ENCODE measurements around the gene MR1. TPM values are rescaled to one million over a fixed set of nuclear protein-coding genes. Genes with fewer than 3 reads are reported as not detected.

Gene MR1
- total RNA-seq, 2 experiments from 2014 or later = 7.9 to 18.3 TPM

- no peaks in the 10 kb centered on the region for H3K79me2 ChIP-seq (ENCODE audit: insufficient read depth, low read depth, low read length)
- POLR2A ChIA-PET = interaction anchor here (0.6 kb wide), 1 partner anchor 10 kb away, joined by 3 read pairs; no protein-coding TSS in a partner anchor
Measured at GRCh38 chr1:180997843-180998504, 35.8 kb upstream of the MR1 start.

GRCh38 chr1:181001091-181001780 lies 32.5 kb upstream of the MR1 start:
- no TSS peak for BruUV-seq (replicated peaks)
- no peaks in the 10 kb centered on the region for H3K9me2 ChIP-seq (ENCODE audit: insufficient read depth, low read length)
- H3K9me3 ChIP-seq (ENCODE audit: low read length) = no peaks in the 10 kb centered on the region; the same call in 1 of the 2 replicates
- ChIA-PET CTCF (ENCODE audit: unreplicated experiment) (no interaction called here), POLR2A (interaction anchor here (1.6 kb wide), 1 partner anchor 35 kb away, joined by 8 read pairs; no protein-coding TSS in a partner anchor)
- H3K36me3 ChIP-seq (ENCODE audit: insufficient read depth, low read length) = peaks cover 53% of the 10 kb centered on the region
- H3K27ac ChIP-seq (ENCODE audit: low read depth, low read length, poor library complexity, severe bottlenecking) = no peak overlapping the region
- H3K4me3 ChIP-seq (ENCODE audit: low read depth, low read length, poor library complexity, severe bottlenecking) = no peak overlapping the region
- H2AFZ ChIP-seq (ENCODE audit: low read length) = no peak overlapping the region
- no peak for TF ChIP-seq EZH2phosphoT487 (IDR thresholded peaks at IDR 0.05; ENCODE audit: borderline replicate concordance, low read depth, low read length)
- TF ChIP-seq, protein P1, sequence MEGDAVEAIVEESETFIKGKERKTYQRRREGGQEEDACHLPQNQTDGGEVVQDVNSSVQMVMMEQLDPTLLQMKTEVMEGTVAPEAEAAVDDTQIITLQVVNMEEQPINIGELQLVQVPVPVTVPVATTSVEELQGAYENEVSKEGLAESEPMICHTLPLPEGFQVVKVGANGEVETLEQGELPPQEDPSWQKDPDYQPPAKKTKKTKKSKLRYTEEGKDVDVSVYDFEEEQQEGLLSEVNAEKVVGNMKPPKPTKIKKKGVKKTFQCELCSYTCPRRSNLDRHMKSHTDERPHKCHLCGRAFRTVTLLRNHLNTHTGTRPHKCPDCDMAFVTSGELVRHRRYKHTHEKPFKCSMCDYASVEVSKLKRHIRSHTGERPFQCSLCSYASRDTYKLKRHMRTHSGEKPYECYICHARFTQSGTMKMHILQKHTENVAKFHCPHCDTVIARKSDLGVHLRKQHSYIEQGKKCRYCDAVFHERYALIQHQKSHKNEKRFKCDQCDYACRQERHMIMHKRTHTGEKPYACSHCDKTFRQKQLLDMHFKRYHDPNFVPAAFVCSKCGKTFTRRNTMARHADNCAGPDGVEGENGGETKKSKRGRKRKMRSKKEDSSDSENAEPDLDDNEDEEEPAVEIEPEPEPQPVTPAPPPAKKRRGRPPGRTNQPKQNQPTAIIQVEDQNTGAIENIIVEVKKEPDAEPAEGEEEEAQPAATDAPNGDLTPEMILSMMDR (conservative IDR thresholded peaks at IDR 0.05; ENCODE audit: low read length) = no peak
- H3K79me2 ChIP-seq (ENCODE audit: insufficient read depth, low read depth, low read length) = no peaks in the 10 kb centered on the region
- no peak overlapping the region for H3K4me2 ChIP-seq (ENCODE audit: low read length)
- H4K20me1 ChIP-seq (ENCODE audit: insufficient read depth, low read length) = no peaks in the 10 kb centered on the region
- H3K4me1 ChIP-seq (ENCODE audit: insufficient read depth, low read length, poor library complexity, severe bottlenecking) = no peaks in the 10 kb centered on the region
- no peak for DNase-seq (ENCODE audit: low spot score)
- intact Hi-C loops (cut with micrococcal nuclease; ENCODE audit: unreplicated experiment) = no loop called here

More at GRCh38 chr1:180997843-180998504, 35.8 kb upstream of the MR1 start:
- no peak for TF ChIP-seq EZH2phosphoT487 (IDR thresholded peaks at IDR 0.05; ENCODE audit: borderline replicate concordance, low read depth, low read length)
- TF ChIP-seq, protein P1 (conservative IDR thresholded peaks at IDR 0.05; ENCODE audit: low read length) = no peak
- no peak overlapping the region for H3K27ac ChIP-seq (ENCODE audit: low read depth, low read length, poor library complexity, severe bottlenecking)
- no peaks in the 10 kb centered on the region for H3K4me1 ChIP-seq (ENCODE audit: insufficient read depth, low read length, poor library complexity, severe bottlenecking)
- no peaks in the 10 kb centered on the region for H4K20me1 ChIP-seq (ENCODE audit: insufficient read depth, low read length)
- no peak overlapping the region for H3K4me2 ChIP-seq (ENCODE audit: low read length)
- CTCF ChIA-PET (ENCODE audit: unreplicated experiment) = no interaction called here
- H3K36me3 ChIP-seq (ENCODE audit: insufficient read depth, low read length) = peaks cover 48% of the 10 kb centered on the region
- DNase-seq (ENCODE audit: low spot score) = no peak
- no peaks in the 10 kb centered on the region for H3K9me2 ChIP-seq (ENCODE audit: insufficient read depth, low read length)
- no TSS peak for BruUV-seq (replicated peaks)
- no peak overlapping the region for H2AFZ ChIP-seq (ENCODE audit: low read length)
- H3K4me3 ChIP-seq (ENCODE audit: low read depth, low read length, poor library complexity, severe bottlenecking) = no peak overlapping the region
- no peaks in the 10 kb centered on the region for H3K9me3 ChIP-seq (ENCODE audit: low read length)
- intact Hi-C loops (cut with micrococcal nuclease; ENCODE audit: unreplicated experiment) = no loop called here
